ENCODE data around the gene ZBTB44.

DNA sequence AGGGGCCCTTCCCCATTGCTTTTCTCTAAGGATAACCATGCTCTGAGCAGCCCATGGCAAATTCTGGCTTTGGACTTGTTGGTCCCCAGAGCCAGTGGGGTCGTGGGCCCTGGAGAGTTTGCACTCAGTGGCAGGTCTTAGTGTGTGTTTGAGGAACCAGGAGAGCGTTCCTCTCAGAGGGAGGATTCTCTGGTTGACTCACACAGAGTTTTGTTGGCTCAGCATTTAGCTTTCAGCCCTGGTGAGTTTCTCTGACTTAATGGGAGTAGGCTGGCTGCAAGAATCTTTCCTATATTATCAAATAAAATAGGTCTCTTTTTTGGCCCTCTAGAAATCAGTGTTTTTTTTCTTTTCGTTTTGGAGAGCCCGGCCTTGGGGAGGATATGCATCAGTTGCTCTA, 134.2 kb downstream of the ZBTB44 start:
- TF ChIP-seq, protein P1, sequence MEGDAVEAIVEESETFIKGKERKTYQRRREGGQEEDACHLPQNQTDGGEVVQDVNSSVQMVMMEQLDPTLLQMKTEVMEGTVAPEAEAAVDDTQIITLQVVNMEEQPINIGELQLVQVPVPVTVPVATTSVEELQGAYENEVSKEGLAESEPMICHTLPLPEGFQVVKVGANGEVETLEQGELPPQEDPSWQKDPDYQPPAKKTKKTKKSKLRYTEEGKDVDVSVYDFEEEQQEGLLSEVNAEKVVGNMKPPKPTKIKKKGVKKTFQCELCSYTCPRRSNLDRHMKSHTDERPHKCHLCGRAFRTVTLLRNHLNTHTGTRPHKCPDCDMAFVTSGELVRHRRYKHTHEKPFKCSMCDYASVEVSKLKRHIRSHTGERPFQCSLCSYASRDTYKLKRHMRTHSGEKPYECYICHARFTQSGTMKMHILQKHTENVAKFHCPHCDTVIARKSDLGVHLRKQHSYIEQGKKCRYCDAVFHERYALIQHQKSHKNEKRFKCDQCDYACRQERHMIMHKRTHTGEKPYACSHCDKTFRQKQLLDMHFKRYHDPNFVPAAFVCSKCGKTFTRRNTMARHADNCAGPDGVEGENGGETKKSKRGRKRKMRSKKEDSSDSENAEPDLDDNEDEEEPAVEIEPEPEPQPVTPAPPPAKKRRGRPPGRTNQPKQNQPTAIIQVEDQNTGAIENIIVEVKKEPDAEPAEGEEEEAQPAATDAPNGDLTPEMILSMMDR (conservative IDR thresholded peaks at IDR 0.05) = no peak
- TF ChIP-seq EZH2 (IDR thresholded peaks at IDR 0.05; ENCODE audit: low read depth) = no peak

Measured in PC-9 (cell line).